Activated naive CD4-positive, alpha-beta T cell treated with anti-CD3 and anti-CD28 coated beads, Interleukin-2, amount 50 U/mL, for 16 hours (primary cell): ENCODE results near the gene JOSD1.

Experiments
- DNase-seq: peaks from one replicate; pipeline ENCODE4 v3.0.0-alpha.2; 2020

Gene JOSD1

DNA sequence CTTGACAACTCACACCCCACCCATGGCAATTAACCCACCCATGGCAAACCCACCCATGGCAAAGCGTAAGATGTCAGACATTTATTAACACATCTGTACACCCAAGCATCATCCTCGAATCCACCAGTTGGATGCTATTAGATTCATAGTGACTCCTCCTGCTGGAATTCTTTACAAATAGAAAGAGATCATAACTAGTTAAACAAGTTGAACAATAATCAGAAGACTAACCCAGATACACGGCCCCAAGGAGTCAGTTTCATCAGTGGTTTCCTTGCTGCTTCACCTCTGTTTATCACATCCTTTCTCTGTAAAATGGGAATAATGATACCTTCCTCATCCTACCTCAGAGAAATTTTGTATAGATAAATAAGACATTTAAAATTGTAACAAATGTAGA lies 10.1 kb upstream of the JOSD1 start:
- DNase-seq = no peak

GRCh38 chr22:38710351-38710750 lies 9.6 kb upstream of the JOSD1 start:
- DNase-seq = no peak

GRCh38 chr22:38709306-38709705 lies 8.6 kb upstream of the JOSD1 start:
- no peak for DNase-seq

GRCh38 chr22:38707984-38708383 lies 7.2 kb upstream of the JOSD1 start:
- no peak for DNase-seq

DNA sequence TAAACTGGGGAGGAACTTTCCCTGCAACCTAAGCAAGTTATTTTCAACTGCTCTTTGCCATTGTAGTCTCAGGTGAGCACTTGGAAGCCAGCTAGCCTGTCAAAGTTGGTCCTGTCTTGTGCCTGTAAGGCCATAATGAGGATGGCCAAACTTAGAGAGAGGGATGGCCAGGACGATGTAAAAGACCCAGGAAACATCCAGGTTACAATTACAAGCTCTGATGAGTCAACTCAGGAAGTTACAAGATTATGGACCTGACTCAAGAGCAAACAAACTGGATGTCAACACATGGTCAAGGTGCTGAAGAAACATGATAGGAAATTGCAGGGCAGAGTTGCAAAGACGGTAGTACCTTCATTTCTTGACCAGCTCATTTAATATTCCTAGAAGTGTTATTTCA lies 6.6 kb upstream of the JOSD1 start:
- no peak for DNase-seq

GRCh38 chr22:38706901-38707195 lies 6.1 kb upstream of the JOSD1 start:
- DNase-seq = no peak

GRCh38 chr22:38706101-38706900 lies 5.6 kb upstream of the JOSD1 start:
- peak; percentile 48 for DNase-seq

- peak; percentile 96 for DNase-seq
These were observed 4.7 kb upstream of the JOSD1 start, which contains the start of gene GTPBP1 for GRCh38 chr22:38705235-38706100. Gene GTPBP1 (plus strand): TSS chr22:38705944. CDS start chr22:38705956, 12 bp downstream.

GRCh38 chr22:38704654-38705234 lies 4.0 kb upstream of the JOSD1 start:
- DNase-seq = no peak

DNA sequence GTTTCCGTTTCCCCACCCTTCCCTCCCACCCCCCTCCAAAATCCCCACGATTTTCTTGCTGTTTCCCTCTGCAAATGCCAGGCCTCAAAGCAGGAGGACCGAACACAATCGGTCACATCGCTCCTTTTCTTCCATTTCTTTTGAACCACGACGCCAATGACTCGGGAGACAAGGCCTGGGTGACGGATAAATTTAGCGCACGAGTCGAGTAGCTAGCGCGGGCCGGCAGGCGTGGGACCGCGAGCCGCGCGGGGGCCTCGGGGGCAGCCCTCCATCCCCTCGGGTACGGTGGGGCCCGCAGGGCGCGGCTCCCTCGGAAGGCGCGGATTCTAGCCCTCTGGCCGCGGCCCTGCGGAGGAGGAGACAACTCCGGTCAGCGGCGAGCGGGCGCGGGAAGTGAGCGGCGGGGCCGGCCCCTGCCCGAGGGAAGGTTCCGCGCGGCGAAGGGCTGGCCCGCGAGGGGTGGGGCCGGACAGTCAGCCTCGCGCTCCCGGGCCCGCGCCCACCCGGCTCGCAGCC lies 414 bp downstream of the JOSD1 start:
- peak; percentile 32 for DNase-seq

DNA sequence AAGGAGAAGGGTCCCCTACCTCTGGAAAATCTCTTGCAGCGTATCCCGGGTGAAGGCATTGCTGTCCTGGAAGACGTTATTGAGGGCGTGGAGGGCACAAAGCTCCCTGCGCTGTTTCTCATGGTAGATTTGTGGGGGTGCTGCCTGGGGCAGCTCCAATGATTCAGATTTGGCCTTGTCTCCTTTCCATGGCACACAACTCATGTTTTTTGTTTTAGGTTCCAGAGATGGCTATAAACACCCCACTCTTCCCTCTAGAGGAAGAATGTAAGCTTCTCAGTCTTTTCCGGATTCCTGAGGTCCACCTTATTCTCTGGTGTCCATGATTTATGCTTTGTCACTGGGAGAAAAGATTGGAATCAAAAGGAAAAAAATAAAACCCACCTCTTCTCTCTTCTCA lies 959 bp downstream of the JOSD1 start:
- no peak for DNase-seq

DNA sequence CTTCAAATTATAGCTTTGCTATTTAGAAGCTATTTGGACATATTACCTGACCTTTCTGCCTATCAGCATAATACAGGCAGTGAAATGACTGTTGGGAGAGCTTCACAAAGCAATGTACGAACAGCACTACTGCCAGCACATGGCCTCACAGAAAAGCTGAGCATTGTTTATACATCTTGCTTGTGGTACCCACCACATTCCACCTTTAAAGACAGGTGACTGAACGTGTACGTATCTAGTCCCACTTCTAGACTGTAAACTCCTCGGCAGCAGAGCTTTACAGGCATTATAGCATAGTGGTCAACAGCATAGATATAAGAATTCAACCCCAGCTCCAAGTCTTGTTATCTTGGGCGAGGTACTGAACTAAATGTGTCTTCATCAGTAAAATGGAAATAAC lies 1.6 kb downstream of the JOSD1 start:
- no peak for DNase-seq

GRCh38 chr22:38698407-38699094 lies 2.2 kb downstream of the JOSD1 start:
- no peak for DNase-seq

DNA sequence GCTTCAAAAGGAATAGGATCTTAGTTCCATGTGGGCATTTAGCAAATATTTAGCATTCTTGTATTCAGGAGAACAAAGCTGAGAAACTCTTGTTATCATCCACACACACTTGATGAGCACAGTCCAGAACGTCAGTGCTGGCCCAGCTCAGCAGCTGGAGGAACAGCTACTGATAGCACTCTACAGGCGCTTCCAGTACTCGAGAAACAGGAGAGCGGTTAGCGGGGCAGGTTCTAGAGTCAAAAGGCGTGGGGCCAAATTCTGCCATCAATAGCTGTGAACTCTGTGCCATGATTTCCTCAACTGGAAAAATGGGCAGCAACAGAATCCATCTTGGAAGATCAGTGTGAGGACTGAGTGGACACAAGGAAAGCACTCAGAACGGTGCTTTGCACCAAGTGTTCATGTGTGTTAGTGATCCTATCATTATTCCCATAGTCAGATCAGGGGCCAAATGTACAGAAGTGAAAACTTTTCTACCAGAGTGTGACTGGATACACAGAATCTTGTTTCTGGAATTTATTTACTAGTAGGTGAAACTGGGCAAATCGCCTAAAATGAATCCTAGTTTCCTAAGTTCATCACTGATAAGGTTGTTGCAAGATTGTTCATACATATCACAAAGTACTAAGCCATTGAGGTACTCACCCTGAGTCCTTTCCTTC lies 3.2 kb downstream of the JOSD1 start:
- no peak for DNase-seq

- peak; percentile 50 for DNase-seq
These were observed 3.9 kb downstream of the JOSD1 start for GRCh38 chr22:38696606-38697424.

- no peak for DNase-seq
These were observed 5.8 kb downstream of the JOSD1 start for GRCh38 chr22:38694940-38695339.

DNA sequence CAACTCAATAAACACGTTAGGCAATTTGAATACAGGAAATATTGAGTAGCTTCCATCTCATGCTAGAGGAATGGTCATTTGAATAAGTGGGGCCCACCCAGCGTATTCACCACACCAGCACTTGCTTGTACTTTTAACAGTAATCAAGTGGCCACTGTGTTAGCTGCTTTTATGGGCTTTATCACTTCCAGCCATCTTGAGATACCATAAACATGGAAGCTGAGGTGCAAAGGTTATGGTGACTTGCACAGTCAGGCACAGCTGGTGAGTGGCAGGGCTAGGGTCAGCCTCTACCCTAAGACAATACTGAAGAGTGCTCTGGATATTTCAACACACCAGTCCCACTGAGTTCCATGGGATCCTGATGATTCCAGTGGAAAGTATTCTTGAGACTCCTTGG lies 6.7 kb downstream of the JOSD1 start:
- no peak for DNase-seq

- no peak for DNase-seq
These were observed 11.1 kb downstream of the JOSD1 start for GRCh38 chr22:38689651-38690050.

GRCh38 chr22:38685761-38686160 lies 15.0 kb downstream of the JOSD1 start:
- no peak for DNase-seq

GRCh38 chr22:38684895-38685294 lies 15.8 kb downstream of the JOSD1 start:
- DNase-seq = no peak

DNA sequence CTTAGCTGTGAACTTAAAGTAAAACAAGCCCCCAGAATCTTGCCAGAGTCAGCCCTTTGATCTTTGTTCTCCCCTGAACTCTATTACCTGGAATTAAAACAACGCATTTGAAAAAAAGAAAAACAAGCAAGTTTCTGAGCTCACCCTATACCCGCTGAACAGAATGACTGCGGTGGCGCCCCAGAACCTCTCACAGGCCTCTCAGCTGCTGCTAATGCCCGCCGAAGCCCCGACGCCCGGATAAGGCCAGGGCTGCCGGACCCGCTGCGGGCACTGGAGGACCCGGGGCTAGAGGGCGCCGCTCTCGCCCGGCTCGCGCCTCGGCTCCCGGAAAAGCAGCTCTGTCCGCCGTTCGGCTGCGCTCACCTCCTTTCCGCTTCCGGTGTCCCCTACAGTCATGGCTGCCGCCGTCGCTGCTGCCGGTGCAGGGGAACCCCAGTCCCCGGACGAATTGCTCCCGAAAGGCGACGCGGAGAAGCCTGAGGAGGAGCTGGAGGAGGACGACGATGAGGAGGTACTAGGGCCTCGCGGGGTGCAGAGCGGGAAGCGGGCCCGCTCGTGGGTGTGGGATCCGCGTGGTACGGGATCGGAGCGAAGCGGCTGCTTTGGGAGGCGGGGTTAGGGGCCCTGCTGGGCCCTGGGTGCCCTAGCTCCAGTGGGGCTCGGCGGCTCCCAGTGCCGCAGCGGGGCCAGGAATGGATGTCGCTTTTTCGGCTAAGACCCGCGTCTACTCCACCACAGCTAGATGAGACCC lies 19.0 kb downstream of the JOSD1 start, which contains the start of gene TOMM22:
TOMM22 (plus strand) TSS at position 376 of the 754 bp plus-strand sequence; CDS start at position 398, 22 bp downstream.
- DNase-seq = peak; percentile 84
